Stimulated activated CD4-positive, alpha-beta T cell treated with anti-CD3 and anti-CD28 coated beads, TNF-alpha, amount 100 ng/mL, for 4 hours (primary cell): ENCODE results near the gene C6orf136.
"Not testable (repeated sequence)": the region's sequence is repeated elsewhere in the genome, so short reads cannot be mapped to it uniquely, and the experiment has no call there.

ENCODE experiments used
- DNase-seq, 3 experiments: peaks; one replicate each; pipeline ENCODE4 v3.0.0-alpha.2; 2020; ENCODE audit warnings: low read depth in 3 of 3

The C6orf136 gene

DNA sequence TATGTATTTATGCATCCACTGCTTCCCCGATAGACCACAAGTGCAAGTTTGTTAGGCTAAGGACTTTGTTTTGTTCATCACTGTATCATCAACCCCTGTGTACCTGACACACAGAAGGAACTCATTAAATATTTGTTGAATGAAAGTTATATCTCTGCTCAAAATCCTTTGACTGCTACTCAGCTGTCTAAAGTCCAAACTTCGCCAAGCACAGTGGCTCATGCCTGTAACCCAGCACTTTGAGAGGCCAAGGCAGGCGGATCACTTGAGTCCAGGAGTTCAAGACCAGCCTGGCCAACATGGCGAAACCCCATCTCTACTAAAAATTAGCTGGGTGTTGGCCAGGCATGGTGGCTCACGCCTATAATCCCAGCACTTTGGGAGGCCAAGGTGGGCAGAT, 11.0 kb downstream of the C6orf136 start:
- not testable (repeated sequence) for DNase-seq

- DNase-seq: no peak
These were observed 18.2 kb downstream of the C6orf136 start for GRCh38 chr6:30664994-30665767.

DNA sequence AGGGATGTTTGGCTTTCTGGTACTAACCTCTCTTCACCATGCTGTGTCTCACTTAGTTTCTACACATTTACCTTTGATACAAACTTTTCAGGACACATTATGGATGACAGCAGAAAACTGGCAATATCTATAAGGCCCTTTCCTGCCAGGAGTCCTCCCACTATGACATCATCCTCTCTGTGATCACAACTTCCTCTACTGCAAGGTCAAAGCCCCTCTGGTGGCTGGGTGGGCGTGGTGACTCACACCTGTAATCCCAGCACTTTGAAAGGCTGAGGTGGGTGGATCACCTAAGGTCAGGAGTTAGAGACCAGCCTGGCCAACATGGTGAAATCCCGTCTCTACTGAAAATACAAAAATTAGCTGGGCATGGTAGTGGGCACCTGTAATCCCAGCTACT, 19.4 kb downstream of the C6orf136 start:
- DNase-seq: not testable (repeated sequence)

GRCh38 chr6:30670760-30671527, 24.0 kb downstream of the C6orf136 start:
- DNase-seq: no peak

GRCh38 chr6:30672445-30673253, 25.7 kb downstream of the C6orf136 start, which contains the start of gene DHX16:
DHX16 (minus strand) TSS chr6:30673006; CDS start chr6:30672841, 165 bp downstream.
- peak; percentile 75 to 84 (median 78) for DNase-seq

GRCh38 chr6:30676660-30677285, 29.8 kb downstream of the C6orf136 start:
- no peak for DNase-seq

- peak; percentile 82 to 91 (median 85) for DNase-seq
These were observed 32.2 kb downstream of the C6orf136 start for GRCh38 chr6:30678964-30679726.

DNA sequence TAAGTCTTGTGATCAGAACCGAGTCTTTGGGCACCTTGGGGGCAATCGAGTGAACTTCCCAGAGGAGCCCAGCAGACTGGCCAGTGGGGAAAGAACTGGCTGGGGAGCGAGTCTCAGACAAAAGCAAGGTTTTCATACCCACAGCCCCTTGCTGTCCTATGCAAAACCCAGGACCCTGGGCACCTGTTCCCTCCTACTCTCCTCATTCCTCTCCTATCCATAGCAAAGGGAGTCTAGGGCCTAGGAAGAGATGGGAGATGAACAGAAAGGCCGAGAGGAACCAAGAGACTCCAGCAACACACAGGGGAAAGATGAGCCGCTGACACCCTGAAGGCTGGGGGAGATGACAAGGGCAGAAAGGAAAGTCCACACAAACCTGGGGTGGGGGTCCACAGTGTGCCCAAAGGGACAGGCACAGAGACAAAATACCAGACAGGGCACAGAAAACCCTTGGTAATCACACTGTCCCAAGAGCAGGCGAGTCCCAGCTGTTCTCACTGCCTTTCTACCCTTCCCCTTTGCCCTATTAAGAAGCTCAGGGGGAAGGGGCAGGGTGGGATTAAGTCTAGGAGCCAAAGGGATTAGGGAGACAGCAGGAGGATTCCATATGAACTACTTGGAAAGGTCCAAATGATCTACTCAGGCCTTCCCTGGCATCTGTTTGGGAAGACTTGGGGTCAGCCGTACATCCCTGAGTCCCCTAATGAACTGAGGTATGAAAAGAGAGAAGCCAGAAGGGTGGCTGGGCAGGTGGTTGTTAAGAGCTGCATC, 33.0 kb downstream of the C6orf136 start:
- no peak for DNase-seq

DNA sequence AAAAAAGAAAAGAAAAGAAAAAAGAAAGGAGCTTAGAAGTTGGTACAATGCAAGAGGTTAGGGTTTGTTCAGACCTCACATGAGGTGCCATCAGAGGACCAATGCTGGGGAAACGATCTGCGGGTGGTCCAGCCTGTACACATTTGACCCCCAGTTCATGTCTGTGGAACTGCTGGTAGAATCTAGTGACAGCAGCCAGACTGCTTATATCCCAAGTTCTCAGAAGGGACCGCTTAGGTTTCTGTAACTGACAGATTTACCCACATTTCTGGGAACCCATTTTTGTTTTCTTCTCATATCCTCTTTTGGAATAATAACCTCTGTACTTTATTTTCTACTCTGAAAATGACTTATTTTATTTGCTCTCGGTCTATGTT, 34.8 kb downstream of the C6orf136 start:
- DNase-seq: no peak

GRCh38 chr6:30682143-30683117, 35.5 kb downstream of the C6orf136 start:
- peak; percentile 68 to 81 (median 76) for DNase-seq

GRCh38 chr6:30683183-30683979, 36.4 kb downstream of the C6orf136 start:
- DNase-seq: no peak

- no peak for DNase-seq
These were observed 37.0 kb downstream of the C6orf136 start for GRCh38 chr6:30683980-30684338.

DNA sequence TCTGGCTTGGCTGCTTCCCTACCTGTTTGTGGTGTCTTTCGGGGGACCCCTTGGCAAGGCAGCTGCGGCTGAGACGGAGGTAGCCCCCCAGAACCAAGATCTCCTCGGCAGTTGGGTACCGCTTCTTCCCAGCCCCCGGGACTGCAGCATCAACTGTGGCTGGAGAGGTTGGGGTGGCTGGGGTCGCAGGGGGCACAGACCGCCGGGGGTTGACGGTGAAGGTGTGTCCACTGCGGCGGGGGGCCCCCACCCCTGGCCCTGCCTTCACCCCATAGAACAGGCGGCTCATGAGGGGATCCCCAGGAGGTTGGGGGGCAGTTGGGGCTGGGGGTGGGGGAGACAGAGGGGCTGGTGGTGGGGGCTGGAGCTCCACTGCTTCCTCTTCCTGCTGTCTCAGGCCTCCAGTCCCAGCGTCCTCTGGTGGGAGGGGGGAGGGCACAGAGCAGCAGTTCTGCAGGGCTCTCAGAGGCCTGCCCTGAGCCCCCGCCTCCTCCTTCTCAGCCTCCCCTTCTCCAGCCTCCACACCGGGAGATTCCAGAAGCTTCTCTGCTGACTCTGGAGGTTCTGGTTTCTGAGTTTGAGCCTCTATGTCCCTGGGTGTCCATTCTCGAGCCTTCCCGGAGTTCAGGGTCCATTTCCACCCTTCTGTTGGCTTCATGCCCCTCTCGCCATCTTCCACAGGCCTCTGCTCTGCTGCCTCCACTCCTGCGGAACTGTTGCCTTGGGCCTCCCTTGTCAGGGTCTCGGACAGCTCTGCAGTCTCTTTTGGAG, 37.6 kb downstream of the C6orf136 start:
- no peak for DNase-seq

GRCh38 chr6:30685157-30686008, 38.5 kb downstream of the C6orf136 start:
- no peak for DNase-seq

- peak; percentile 79 to 84 (median 81) for DNase-seq
These were observed 39.3 kb downstream of the C6orf136 start, which contains the start of gene PPP1R18 for GRCh38 chr6:30686009-30686907. PPP1R18 (minus strand) TSS chr6:30686645; CDS start chr6:30686018, 627 bp downstream.
